H9 (cell line): ENCODE results near the gene LACTB. TPM values are rescaled to one million over a fixed set of nuclear protein-coding genes. Genes with fewer than 3 reads are reported as not detected.

Source experiments
- DNase-seq: peaks from one replicate; pipeline ENCODE4 v3.0.0-alpha.2; 2017
- H2AFZ ChIP-seq: one replicate; pipeline ENCODE4 v1.6.1; 2013; ENCODE audit warnings: mild to moderate bottlenecking, low read length, control low read depth, moderate library complexity
- H2AK5ac ChIP-seq: 2 replicates; pipeline ENCODE4 v1.6.1; 2013; ENCODE audit warnings: low read length, control low read depth, mixed read lengths; ENCODE audit not compliant: insufficient read length
- H2BK120ac ChIP-seq: one replicate; pipeline ENCODE4 v1.6.1; 2013; ENCODE audit warnings: low read depth, mild to moderate bottlenecking, low read length, control low read depth, inconsistent platforms; ENCODE audit not compliant: poor library complexity, severe bottlenecking
- H2BK12ac ChIP-seq: 2 replicates; pipeline ENCODE4 v1.6.1; 2013; ENCODE audit warnings: low read length, control low read depth, mixed read lengths, low read depth; ENCODE audit not compliant: insufficient read length
- H2BK15ac ChIP-seq: 2 replicates; pipeline ENCODE4 v1.6.1; 2013; ENCODE audit warnings: low read depth, low read length, control low read depth
- H2BK20ac ChIP-seq: one replicate; pipeline ENCODE4 v1.6.1; 2013; ENCODE audit warnings: low read depth, mild to moderate bottlenecking, low read length, control low read depth, inconsistent platforms; ENCODE audit not compliant: poor library complexity, severe bottlenecking
- H2BK5ac ChIP-seq: 2 replicates; pipeline ENCODE4 v1.6.1; 2013; ENCODE audit warnings: low read length, control low read depth, mixed read lengths; ENCODE audit not compliant: insufficient read length
- H3K14ac ChIP-seq: 2 replicates; pipeline ENCODE4 v1.6.1; 2013; ENCODE audit warnings: low read length, control low read depth; ENCODE audit not compliant: insufficient read depth
- H3K18ac ChIP-seq: 2 replicates; pipeline ENCODE4 v1.6.1; 2013; ENCODE audit warnings: low read depth, mild to moderate bottlenecking, mixed read lengths, low read length, control low read depth; ENCODE audit not compliant: insufficient read length
- H3K23ac ChIP-seq: 2 replicates; pipeline ENCODE4 v1.6.1; 2013; ENCODE audit warnings: low read length, control low read depth, mixed read lengths, low read depth; ENCODE audit not compliant: insufficient read length
- H3K23me2 ChIP-seq: 2 replicates; pipeline ENCODE4 v1.6.1; 2013; ENCODE audit warnings: low read depth, mild to moderate bottlenecking, mixed read lengths, low read length, control low read depth; ENCODE audit not compliant: insufficient read length, poor library complexity, severe bottlenecking
- H3K27ac ChIP-seq: 2 replicates; pipeline ENCODE4 v1.5.1; 2013; ENCODE audit warnings: low read length, control low read depth, mixed read lengths, low read depth; ENCODE audit not compliant: insufficient read length
- H3K27me3 ChIP-seq: 2 replicates; pipeline ENCODE4 v1.6.1; 2013; ENCODE audit warnings: low read length, control low read depth, inconsistent platforms; ENCODE audit not compliant: insufficient read depth
- H3K4ac ChIP-seq: 2 replicates; pipeline ENCODE4 v1.6.1; 2013; ENCODE audit warnings: low read depth, mild to moderate bottlenecking, control low read depth, inconsistent platforms, low read length, moderate library complexity
- H3K4me1 ChIP-seq: 2 replicates; pipeline ENCODE4 v1.6.1; 2013; ENCODE audit warnings: low read length, control low read depth, inconsistent platforms; ENCODE audit not compliant: insufficient read depth
- H3K4me2 ChIP-seq: 2 replicates; pipeline ENCODE4 v1.6.1; 2013; ENCODE audit warnings: low read length, control low read depth, mixed read lengths; ENCODE audit not compliant: insufficient read length, insufficient read depth
- H3K56ac ChIP-seq: 2 replicates; pipeline ENCODE4 v1.6.1; 2013; ENCODE audit warnings: low read depth, mild to moderate bottlenecking, mixed read lengths, low read length, control low read depth; ENCODE audit not compliant: insufficient read length
- H3K79me1 ChIP-seq: 2 replicates; pipeline ENCODE4 v1.6.1; 2013; ENCODE audit warnings: low read depth, mild to moderate bottlenecking, moderate library complexity, low read length, control low read depth, inconsistent platforms; ENCODE audit not compliant: insufficient read depth, poor library complexity, severe bottlenecking
- H3K79me2 ChIP-seq: 2 replicates; pipeline ENCODE4 v1.6.1; 2013; ENCODE audit warnings: low read length, control low read depth, inconsistent platforms; ENCODE audit not compliant: insufficient read depth
- H3K9ac ChIP-seq: 2 replicates; pipeline ENCODE4 v1.6.1; 2013; ENCODE audit warnings: low read length, control low read depth, mixed read lengths; ENCODE audit not compliant: insufficient read length; ENCODE audit errors: extremely low read depth
- H3K9me3 ChIP-seq: one replicate; pipeline ENCODE4 v1.6.1; 2013; ENCODE audit warnings: low read depth, low read length, inconsistent platforms; ENCODE audit not compliant: control insufficient read depth
- H3T11ph ChIP-seq: one replicate; pipeline ENCODE4 v1.6.1; 2013; ENCODE audit warnings: mild to moderate bottlenecking, low read length, control low read depth, inconsistent platforms
- H4K20me1 ChIP-seq: one replicate; pipeline ENCODE4 v1.6.1; 2013; ENCODE audit not compliant: control insufficient read depth, insufficient read length, insufficient read depth
- H4K5ac ChIP-seq: 2 replicates; pipeline ENCODE4 v1.6.1; 2013; ENCODE audit warnings: low read depth, mild to moderate bottlenecking, mixed read lengths, low read length, control low read depth; ENCODE audit not compliant: insufficient read length
- H4K8ac ChIP-seq: replicated peaks from 2 replicates; pipeline ENCODE4 v1.6.1; 2013; ENCODE audit warnings: low read length, control low read depth, mixed read lengths, low read depth; ENCODE audit not compliant: insufficient read length
- H4K91ac ChIP-seq: 2 replicates; pipeline ENCODE4 v1.6.1; 2013; ENCODE audit warnings: low read depth, mild to moderate bottlenecking, moderate library complexity, mixed read lengths, low read length, control low read depth; ENCODE audit not compliant: insufficient read length
- H3K27ac Mint-ChIP-seq, 3 experiments: 2 replicates in 2 of 3; 3 replicates in 1 of 3; pipeline ENCODE4 v1.8.0; 2020 to 2021; ENCODE audit warnings: mixed read lengths in 3 of 3, mild to moderate bottlenecking in 1 of 3, moderate library complexity in 1 of 3
- H3K27me3 Mint-ChIP-seq: 2 replicates; pipeline ENCODE4 v1.8.0; 2021; ENCODE audit warnings: low read depth, mild to moderate bottlenecking, moderate library complexity, mixed read lengths
- H3K36me3 Mint-ChIP-seq, 3 experiments: 2 replicates in 2 of 3; 3 replicates in 1 of 3; pipeline ENCODE4 v1.8.0; 2020 to 2021; ENCODE audit warnings: low read depth in 3 of 3, mixed read lengths in 3 of 3; ENCODE audit not compliant: insufficient read depth in 1 of 3
- H3K4me1 Mint-ChIP-seq, 2 experiments: 2 replicates each; pipeline ENCODE4 v1.8.0; 2020; ENCODE audit warnings: mixed read lengths in 2 of 2
- H3K4me3 Mint-ChIP-seq, 2 experiments: 2 replicates in 1 of 2; 3 replicates in 1 of 2; pipeline ENCODE4 v1.8.0; 2020 to 2021; ENCODE audit warnings: mild to moderate bottlenecking in 2 of 2, mixed read lengths in 2 of 2, moderate library complexity in 1 of 2
- H3K9me3 Mint-ChIP-seq, 2 experiments: 2 replicates in 1 of 2; 3 replicates in 1 of 2; pipeline ENCODE4 v1.8.0; 2020; ENCODE audit warnings: mild to moderate bottlenecking in 2 of 2, mixed read lengths in 2 of 2, moderate library complexity in 1 of 2
- CTCF ChIP-seq: fragments of 200-600 bp; sonication (generic); conservative IDR thresholded peaks from 3 replicates; pipeline ENCODE4 v1.8.0; 2021; ENCODE audit warnings: antibody characterized with exemption, mild to moderate bottlenecking
- WGBS: extraction: QIAGEN DNeasy Blood & Tissue Kit; methylation state at CpG from one replicate; pipeline ENCODE4 v1.1.7; 2013; ENCODE audit warnings: missing lambda C conversion rate, low lambda C conversion rate, mixed read lengths; ENCODE audit not compliant: insufficient read length; ENCODE audit errors: extremely low coverage; 5-methylcytosine and 5-hydroxymethylcytosine counted together
- total RNA-seq: library from RNA; stranded (reverse); gene quantifications from 2 replicates; pipeline ENCODE4 v1.2.1, GENCODE V29; 2021

Gene LACTB
- total RNA-seq, 1 experiment from 2014 or later: 10.3 TPM

- WGBS: no CpG with 5 or more reads among the region's 10 CpGs
- Histone ChIP-seq H3K79me2 (no peaks in the 10 kb centered on the region), H3K18ac (peak overlapping the region; percentile 19), H2AK5ac (no peak overlapping the region), H2BK5ac (no peak overlapping the region), H2BK120ac (no peak overlapping the region), H3K79me1 (no peaks in the 10 kb centered on the region), H3K14ac (no peak overlapping the region; the same call in 1 of the 2 replicates), H4K91ac (no peak overlapping the region), H4K20me1 (no peaks in the 10 kb centered on the region), H3K4me1 (peaks cover 21% of the 10 kb centered on the region; the same call in 1 of the 2 replicates), H3K4me2 (no peak overlapping the region), H3K27me3 (no peaks in the 10 kb centered on the region), H2BK15ac (no peak overlapping the region), H3K23ac (no peak overlapping the region), H3K27ac (no peak overlapping the region), H3K4ac (no peak overlapping the region), H3K56ac (no peak overlapping the region), H4K5ac (no peak overlapping the region), H2AFZ (no peak overlapping the region), H2BK20ac (no peak overlapping the region), H3T11ph (no peak overlapping the region), H3K23me2 (no peaks in the 10 kb centered on the region), H2BK12ac (no peak overlapping the region), H4K8ac (no peak overlapping the region), H3K9me3 (no peaks in the 10 kb centered on the region), H3K9ac (no peak overlapping the region)
- Mint-ChIP-seq H3K4me3 (peak overlapping the region in 1 of 2 experiments; percentile 38; a peak in 1 of 5 replicates), H3K36me3 (no peaks in the 10 kb centered on the region; a peak in 3 of 7 replicates), H3K27me3 (no peaks in the 10 kb centered on the region), H3K27ac (peak overlapping the region in 2 of 3 experiments; percentile 90 to 91; a peak in 4 of 7 replicates), H3K9me3 (no peaks in the 10 kb centered on the region; a peak in 1 of 5 replicates), H3K4me1 (peaks cover 72% of the 10 kb centered on the region in 2 experiments)
- no peak for TF ChIP-seq CTCF
- DNase-seq: no peak
Measured at GRCh38 chr15:63080634-63081250, 40.9 kb upstream of the LACTB start.
